NCI-H1105 treated with DMSO at 0.1 percent for 48 hours (cell line): ENCODE results near the gene IRF3.
"Not testable (repeated sequence)": the region's sequence is repeated elsewhere in the genome, so short reads cannot be mapped to it uniquely, and the experiment has no call there.

Experiments
- DNase-seq: peaks from one replicate; lab custom pipeline; 2025; lab: John Stamatoyannopoulos, UW

Gene IRF3

DNA sequence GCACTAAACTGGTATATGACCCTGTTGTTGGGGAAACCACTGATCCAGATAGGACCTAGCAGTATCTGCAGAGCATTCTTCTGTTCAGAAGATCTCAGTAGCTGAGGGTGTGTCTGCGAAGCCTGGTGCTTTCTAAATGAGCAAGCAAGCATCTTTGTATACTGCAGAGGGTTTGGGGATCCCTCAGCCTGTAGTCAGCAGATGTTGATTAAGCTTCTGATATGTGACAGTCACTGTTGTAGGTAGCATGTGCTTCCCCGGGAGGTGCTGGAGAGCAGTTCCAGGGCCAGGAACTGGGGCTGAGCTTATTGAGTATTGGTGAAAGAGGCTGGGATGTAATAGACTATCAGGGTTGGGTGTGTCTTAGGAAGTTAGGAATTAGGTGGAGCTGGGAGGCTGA is 22.2 kb downstream of the IRF3 start:
- no peak for DNase-seq

DNA sequence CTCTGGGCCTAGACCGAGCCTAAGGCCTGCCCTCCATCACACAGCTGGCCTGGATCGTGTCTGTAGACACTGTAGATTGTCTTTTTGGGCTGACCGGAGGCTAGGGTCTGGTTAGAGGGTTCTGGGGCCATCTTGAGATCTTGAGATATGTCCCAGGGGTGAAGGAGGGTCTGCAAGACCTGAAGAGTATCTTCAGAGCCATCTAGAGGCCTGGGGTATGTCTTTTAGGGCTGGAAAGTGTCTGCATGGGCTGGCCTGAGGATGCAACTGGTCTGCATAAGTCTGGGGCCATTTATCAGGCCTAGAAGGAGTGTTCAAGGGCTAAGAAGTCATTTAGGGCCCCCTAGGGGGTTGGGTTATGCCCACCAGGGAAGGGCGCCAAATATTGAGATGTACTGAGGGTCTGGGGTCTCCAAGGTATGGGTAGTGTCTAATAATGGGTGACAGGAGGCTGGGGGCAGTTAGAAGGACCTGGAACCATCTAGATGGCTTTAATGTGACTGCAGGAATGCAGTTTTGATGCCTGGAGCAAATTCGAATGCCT is 23.1 kb downstream of the IRF3 start:
- DNase-seq = no peak

DNA sequence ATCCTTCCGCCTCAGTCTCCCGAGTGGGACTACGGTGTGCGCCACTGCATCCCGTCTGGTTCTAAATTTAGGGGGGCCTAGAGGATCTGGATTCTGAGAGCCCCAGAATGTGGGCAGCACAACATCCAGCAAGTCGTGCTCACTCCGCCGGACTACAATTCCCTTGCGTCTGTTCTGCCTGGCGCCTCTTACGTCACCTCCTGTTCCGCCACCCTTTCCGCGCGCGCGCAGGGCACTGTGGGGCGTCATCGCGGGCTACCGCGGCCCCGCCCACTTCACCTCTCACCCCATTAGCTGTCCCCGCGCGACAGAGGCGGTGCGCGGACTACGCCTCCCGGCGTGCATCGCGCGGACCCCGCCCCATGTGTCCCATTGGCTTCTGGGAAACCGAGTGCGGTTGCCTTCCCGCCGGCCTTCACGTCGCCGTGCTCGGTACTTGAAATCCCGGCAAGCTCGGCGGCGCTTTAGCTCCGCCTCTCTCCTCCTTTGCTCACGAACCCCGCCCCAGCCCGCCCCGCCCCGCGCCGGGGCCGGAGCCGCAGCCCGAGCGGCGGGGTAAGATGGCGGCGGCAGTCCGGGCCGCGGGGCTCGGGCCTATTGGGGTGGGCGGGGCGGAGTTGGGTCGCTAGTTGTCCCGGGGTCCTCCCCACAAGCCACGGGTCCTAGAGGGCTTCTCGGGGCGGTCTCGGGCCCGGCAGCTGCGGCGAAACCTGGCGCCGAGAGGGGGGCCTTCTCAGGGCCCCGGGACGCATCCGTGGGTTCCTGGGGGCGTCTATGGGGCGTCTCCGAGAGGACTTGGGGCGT is 23.8 kb downstream of the IRF3 start, which contains the start of gene SCAF1:
Gene SCAF1, plus strand, starts transcription at position 522 of the 804 bp plus-strand sequence. CDS start 2,818 bp downstream, outside the sequence.
- peak; percentile 99 for DNase-seq

DNA sequence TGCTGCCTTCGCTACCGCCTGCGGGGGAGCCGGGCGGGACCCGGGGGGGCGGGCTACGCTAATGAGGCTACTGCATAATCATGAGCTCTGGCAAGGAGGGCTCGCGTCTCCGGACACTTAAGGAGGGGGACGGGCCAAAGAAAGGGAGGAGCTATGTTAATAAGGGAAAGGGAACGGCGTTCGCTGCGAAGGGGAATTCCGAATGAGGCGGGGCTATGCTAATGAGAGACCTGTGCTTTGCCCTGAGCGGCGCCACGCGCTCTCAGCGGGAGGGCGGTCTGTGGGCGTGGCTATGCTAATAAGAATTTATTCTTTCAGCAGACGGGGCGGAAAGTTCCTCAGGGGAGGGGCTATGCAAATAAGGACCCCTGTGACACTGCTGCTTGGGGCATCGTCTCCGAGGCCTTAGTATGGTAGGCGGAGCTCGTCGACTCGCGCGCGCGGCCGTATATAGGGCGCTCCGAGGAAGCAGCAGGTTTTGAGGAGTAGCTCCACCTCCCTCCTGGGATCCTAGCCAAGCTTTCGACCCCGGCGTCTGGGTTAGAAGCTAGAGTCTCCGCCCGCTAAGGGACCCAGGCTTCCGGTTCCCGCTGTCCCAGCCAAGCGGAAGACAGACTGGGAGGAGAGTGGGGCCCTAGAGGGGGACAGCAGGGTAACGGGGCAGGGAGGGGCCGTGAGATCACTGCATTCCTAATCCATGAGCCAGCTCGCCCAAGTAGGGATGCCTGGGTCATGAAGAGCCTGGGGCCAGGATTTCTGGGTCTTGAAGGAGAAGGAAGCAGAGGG is 25.4 kb downstream of the IRF3 start, which contains the start of gene RRAS:
Gene RRAS, minus strand, starts transcription at position 31 of the 786 bp plus-strand sequence. CDS start 45 bp downstream, outside the sequence.
- DNase-seq = peak; percentile 99

DNA sequence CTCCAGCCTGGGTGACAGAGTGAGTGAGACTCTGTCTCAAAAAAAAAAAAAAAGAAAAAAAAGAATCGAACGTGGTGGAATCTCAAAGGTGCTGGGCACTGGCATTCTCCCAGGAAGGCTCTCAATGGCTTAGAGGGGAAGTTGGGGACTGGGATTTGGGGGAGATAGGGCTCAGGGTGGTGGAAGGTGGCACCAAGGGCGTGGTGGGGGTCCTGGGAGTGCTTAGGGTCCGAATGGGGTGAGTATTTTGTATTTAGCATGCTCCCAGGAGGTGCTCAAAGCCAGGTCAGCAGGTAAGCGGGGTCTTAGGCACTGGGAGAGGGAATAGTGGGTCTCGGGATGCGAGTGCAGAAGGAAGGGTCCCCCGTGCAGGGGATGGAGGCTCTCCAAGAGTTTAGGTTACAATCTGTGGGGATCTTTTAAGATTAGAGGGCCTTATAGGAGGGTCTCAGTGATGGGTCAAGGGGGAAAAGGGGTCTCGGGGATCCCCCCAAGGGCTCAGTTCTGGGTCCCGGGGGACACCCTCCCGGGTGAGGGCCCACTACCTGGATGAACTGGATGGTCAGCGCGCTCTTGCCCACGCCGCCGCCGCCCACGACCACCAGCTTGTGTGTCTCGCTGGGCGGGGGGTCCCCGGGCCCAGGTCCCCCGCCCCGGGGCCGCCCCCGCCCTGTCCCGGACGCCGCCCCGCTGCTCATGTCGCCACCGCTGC is 26.1 kb downstream of the IRF3 start:
- no peak for DNase-seq

DNA sequence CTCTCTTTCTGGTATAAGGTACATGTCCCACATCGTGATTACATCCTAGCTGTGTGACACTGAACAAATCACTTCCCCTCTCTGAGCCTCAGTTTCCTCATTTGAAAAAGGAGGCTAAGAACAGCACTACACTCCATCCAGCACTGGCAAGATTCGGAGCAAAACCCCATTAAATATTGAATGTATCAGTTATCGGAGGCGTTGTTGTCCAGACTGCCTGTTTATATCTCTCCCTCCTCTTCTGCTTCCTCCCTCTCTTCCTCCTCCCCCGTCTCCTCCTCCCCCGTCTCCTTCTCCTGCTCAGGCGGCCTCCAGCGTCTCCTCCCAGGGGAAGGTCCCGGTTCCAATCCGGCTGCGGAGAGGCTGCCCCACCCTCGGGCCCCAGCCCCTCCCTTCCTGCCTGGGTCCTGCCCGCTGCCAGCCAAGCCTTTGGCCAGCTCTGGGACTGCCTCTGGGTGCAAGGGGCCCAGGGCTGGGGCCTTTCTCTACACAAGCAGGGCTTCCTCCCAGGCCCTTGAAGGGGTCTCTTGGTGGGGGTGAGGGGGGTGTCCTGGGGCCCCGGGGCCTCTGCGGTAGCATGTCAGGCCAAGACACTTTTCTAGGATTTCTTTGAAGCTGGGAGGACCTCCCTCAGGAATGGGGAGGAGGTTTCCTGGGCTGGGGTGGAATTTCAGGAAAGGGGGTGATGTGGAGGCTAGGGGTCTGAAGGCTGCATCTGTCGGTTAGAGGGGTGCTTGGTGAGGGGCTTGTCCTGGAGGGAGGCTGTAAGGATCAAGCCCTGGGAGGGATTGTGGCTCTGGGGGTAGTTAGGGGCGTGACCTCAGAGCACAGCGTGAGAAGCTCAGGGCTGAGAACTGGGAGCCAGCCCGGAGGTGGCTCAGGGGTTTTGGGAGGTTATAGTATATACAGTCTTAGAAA is 27.6 kb downstream of the IRF3 start:
- DNase-seq = no peak

DNA sequence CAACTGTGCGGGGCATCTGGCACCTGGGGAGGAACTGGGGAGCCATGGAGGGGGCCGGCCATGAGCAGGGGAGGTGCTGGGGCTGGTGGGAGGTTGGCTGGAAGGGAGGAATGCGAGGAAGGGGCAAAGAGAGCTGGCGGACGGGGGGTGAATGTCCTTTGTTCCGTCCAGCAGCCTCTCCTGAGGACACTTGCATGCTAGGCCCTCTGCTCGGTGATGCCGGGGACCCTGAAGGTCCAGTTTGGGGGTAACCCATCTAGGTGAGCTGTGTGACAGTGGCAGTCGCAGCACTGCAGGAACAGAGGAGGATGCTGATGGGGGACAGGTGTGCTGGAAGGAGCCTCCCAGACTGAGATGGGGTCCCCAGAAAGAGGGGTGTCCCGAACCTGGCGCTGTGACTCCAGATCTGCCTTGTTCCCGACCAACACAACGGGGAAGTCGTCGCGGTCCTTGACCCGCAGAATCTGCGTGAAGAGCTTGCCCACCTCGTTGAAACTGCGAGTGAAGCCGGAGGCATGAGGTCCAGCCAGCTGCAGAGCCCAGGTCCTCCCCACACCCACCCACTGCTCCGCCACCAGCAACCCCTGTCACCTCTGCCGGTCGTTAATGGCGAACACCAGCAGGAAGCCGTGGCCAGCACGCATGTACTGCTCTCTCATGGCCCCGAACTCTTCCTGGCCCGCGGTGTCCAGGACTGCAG is 29.3 kb downstream of the IRF3 start:
- no peak for DNase-seq

DNA sequence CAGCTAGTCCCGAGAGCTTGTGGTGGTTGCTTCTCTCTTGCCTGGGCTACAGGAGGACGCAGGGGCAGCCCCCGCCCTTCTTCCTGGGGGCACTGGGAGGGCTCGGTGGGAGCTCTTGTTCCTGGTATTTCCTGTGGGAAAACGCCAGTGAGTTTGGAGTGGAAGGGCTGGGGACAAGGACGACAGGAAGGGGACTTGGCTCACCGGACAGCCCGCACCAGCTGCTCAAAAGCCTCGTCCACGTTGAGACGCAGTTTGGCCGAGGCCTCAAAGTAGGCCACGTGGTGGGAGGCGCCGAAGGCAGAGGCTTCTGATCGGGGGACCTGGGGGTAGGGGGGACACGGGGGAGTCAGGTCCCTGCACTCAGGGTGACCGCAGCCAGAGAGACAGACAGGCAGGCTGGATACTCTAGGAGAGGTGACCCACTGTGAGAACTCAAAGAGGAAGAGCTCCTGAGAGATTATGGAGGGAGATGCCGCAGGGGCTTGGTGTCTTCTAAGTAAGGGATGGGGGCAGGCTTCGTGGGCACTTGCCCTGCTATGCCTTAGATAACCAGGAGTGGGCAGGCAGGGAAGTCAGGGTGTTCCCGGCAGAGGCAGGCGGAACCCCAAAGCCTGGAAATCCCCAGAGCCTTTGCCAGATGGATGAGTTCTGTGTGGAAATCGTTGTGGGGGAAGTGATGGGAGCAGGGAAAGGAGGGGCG is 30.0 kb downstream of the IRF3 start:
- DNase-seq = no peak

DNA sequence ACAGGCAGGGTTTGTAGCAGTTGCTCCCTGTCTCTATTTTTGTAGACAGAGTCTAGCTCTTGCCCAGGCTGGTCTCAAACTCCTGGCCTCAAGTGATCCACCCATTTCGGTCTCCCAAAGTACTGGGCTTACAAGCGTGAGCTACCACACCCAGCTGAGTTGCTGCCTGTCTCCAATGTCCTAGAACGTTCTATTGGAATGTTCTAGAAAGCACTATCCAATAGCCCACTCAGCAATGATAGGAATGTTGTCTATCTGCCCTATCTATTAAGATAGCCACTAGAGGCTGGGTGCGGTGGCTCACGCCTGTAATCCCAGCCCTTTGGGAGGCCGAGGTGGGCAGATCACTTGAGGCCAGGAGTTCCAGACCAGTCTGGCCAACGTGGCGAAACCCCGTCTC is 32.4 kb downstream of the IRF3 start:
- not testable (repeated sequence) for DNase-seq

DNA sequence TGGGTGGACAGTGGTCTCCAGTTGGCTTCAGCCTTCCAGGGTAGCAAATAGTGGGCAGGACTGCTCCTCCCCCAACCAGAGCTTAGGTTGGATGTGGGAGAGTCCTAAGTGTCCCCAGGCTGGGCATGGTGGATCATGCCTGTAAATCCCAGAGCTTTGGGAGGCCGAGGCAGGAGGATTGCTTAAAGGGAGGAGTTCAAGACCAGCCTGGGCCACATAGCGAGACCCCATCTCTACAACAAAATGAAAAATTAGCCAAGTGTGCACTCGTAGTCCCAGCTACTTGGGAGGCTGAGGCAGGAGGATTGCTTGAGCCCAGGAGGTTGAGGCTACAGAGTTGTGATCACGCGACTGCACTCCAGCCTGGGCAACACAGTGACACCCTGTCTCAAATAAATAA is 33.1 kb downstream of the IRF3 start:
- no peak for DNase-seq

DNA sequence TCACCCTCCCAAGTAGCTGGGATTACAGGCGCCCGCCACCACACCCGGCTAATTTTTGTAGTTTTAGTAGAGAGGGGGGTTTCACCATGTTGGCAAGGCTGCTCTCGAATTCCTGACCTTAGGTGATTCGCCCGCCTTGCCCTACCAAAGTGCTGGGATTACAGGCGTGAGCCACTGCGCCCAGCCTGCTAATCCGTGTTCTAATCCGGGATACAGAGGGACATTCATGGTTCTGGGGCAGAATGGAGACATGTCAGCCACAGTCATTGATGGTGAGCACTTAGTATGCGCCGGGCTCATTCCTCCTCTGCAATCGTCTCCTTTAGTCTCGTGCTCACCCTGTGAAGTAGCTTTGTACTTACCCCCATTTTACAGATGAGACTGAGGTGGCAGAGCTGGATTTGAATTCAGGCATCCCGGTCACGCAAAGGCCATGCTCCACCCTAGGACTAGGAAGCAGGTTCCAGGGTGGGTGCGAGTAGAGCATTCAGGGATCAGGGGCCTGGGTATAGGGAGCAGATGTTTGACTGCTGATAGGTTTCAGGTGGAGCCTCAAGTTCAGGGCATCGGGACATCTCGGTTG is 34.0 kb downstream of the IRF3 start:
- no peak for DNase-seq

DNA sequence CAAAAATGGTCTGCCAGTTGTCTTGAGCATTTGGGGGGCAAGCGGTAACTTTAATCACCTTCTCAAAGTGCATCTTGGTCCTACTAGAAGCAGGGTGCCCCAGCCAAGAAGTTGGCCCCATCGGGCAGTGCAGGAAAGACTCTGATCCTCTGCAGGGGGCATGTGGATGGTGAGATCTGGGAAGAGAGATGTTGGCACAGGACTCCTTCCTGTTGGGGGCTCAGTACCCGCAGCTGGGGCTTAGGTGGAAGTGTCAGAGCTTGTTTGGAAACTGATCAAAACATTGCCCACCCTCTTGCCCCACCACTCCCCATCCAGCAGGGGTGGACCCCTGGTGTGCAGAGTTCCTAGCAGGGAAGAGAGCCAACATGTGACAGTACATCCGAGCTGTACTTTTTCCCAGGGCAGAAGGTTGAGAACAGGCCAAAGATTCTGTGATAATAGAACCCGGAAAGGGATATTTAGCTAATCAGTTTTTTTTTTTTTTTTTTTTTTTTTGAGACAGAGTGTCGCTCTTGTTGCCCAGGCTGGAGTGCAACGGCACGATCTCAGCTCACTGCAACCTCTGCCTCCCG is 34.6 kb downstream of the IRF3 start:
- DNase-seq = no peak

DNA sequence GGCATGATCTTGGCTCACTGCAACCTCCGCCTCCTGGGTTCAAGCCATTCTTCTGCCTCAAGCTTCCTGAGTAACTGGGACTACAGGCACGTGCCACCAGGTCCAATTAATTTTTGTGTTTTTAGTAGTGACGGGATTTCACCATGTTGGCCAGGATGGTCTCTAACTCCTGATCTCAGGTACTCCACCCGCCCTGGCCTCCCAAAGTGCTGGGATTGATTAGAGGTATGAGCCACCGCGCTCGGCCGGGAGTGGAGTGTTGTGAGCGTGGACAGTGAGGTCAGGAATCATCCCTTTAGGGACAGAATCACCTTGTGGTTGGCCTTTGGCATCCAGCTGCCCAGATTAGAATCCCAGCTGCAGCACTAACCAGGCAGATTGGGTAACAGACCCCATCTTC is 36.0 kb downstream of the IRF3 start:
- DNase-seq = no peak

DNA sequence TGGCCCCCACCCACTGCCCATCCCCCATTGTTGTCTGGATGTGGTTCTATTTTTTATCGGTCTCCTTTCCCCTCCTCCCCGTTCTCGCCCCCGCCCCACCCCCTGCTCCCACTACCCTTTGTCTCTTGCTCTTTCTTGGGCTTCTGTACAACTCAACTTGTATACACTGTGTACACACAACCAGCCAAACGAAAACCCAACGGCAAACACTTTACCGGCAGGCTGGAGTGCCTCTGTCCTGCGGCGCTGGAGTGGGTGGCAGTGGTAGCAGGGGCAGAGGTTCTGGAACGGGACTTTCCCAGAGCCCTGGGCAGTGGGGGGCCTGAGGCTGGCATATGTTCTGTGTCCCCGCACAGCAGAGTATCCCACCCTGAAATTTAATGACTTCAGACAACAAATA is 39.4 kb downstream of the IRF3 start:
- no peak for DNase-seq

DNA sequence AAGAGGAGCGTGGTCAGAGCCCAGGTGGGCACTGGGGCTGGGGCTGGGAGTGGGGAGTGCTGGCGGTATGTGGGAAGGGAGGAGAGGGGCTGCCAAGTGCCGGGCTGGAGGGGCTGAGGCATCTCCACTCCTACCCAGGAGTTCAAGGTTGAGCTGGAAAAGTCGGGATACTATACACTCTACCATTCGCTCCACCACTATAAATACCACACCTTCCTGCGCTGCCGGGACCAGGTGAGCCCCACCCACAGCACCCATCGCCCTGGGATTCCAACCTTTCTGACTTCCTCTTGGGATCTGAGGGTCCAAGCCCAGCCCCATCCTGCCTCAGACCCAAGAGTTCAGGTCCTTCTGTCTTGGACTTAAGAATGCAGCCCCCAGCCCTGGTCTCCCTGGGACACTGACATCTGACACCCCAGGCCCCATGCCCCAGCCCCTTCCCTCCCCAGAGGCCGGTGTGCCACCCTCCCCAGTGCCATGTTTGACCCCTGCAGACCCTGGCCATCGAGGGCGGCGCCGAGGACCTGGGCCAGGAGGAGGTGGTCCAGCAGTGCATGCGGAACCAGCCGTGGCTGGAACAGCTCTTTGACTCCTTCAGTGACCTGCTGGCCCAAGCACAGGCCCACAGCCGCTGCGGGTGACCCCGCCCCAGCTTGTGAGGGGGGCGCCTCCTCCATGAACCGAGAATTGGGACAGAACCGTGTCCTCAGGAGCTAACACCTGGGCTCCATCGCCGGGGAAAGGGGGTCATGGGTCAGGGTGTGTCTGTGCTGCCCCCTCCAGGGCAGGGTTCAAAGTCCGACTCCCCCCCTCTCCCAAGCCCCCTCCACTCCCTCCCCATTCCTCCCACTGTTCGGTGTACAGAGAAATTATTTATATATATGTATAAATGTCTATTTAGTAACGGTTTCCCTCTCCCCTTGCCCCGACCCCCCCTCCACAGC is 40.4 kb downstream of the IRF3 start:
- no peak for DNase-seq

DNA sequence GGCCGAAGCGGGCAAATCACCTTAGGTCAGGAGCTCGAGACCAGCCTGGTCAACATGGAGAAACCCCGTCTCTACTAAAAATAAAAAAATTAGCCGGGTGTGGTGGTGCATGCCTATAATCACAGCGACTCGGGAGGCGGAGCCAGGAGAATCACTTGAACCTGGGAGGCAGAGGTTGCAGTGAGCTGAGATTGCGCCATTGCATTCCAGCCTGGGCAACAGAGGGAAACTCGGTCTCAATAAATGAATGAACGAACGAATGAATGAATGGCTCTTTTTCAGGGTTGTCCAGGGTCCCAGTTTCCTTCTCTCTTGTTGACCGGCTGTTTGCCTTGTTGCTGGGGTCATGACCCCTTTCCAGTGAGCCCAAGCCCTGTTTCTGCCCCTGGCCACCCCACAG is 47.8 kb downstream of the IRF3 start:
- DNase-seq = not testable (repeated sequence)

DNA sequence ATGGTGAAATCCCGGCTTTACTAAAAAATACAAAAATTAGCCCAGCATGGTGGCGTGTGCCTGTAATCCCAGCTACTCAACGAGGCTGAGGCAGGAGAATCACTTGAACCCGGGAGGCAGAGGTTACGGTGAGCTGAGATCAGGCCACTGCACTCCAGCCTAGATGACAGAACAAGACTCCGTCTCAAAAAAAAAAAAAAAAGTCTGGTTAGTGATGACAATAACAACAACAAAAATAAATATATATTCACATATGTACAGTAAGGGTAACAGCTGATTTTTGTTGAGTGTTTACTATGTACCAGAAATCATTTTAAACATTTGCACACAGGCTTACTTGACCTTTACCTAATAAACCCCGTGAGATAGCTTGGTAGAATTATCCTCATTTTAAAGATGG is 48.7 kb downstream of the IRF3 start:
- DNase-seq = no peak

DNA sequence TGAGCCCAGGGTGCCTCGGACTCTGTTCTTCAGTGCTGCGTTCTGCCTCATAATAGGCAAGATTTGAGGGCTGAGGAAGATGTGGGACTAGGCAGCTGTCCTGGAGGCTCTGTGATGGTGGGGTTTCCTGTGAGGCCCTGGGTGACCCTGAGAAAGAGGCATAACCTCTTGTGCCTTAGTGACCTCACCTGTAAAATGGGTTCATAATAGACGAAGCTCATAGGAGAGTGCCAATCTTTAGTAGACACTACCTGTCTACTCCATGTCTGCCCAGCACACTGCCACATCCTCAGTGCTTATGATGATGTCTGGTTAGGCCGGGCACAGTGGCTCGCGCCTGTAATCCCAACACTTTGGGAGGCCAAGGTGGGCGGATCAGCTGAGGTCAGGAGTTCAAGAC is 49.1 kb downstream of the IRF3 start:
- no peak for DNase-seq
